Glomerular endothelial cell (primary cell): ENCODE measurements around the gene SLC1A6. TPM values are rescaled to one million over a fixed set of nuclear protein-coding genes. Genes with fewer than 3 reads are reported as not detected.
"Not testable (repeated sequence)": the region's sequence is repeated elsewhere in the genome, so short reads cannot be mapped to it uniquely, and the experiment has no call there.

Experiments
- DNase-seq: peaks from one replicate; pipeline ENCODE4 v3.0.0-alpha.2; 2011; ENCODE audit warnings: low read depth, low spot score; ENCODE audit errors: extremely low read depth
- total RNA-seq: library from RNA; depleted of rRNA; stranded (reverse); fragments of >200 nt; gene quantifications from 2 replicates; pipeline ENCODE4 v1.2.3, GENCODE V29; 2015

Gene SLC1A6
- not detected in 2 replicates for total RNA-seq

- DNase-seq = no peak
Observed at GRCh38 chr19:14979476-14980255, at the start of gene SLC1A6. Gene SLC1A6 (minus strand): TSS chr19:14979864. CDS start chr19:14972910, 6,954 bp downstream.

- DNase-seq = no peak
Observed at GRCh38 chr19:15028490-15028889, 48.8 kb upstream of the SLC1A6 start.

GRCh38 chr19:15025217-15025616 lies 45.6 kb upstream of the SLC1A6 start:
- DNase-seq = no peak

- DNase-seq = no peak
Observed at GRCh38 chr19:15022752-15023151, 43.1 kb upstream of the SLC1A6 start.

GRCh38 chr19:15021286-15022007 lies 41.8 kb upstream of the SLC1A6 start:
- DNase-seq = no peak

- DNase-seq = not testable (repeated sequence)
Observed at GRCh38 chr19:15018836-15019235, 39.2 kb upstream of the SLC1A6 start.

- DNase-seq = no peak
Observed at GRCh38 chr19:15015946-15016542, 36.4 kb upstream of the SLC1A6 start.

GRCh38 chr19:15014579-15014978 lies 34.9 kb upstream of the SLC1A6 start:
- no peak for DNase-seq

- DNase-seq = no peak
Observed at GRCh38 chr19:15010501-15011300, 31.0 kb upstream of the SLC1A6 start.

GRCh38 chr19:15008308-15008707 lies 28.6 kb upstream of the SLC1A6 start:
- DNase-seq = no peak

- no peak for DNase-seq
Observed at GRCh38 chr19:14997981-14998380, 18.3 kb upstream of the SLC1A6 start.

- no peak for DNase-seq
Observed at GRCh38 chr19:14992780-14993179, 13.1 kb upstream of the SLC1A6 start.

- no peak for DNase-seq
Observed at GRCh38 chr19:14985133-14985532, 5.5 kb upstream of the SLC1A6 start.

GRCh38 chr19:14978161-14978776 lies 1.4 kb downstream of the SLC1A6 start:
- DNase-seq = no peak

- DNase-seq = no peak
Observed at GRCh38 chr19:14977128-14977527, 2.5 kb downstream of the SLC1A6 start.

- DNase-seq = no peak
Observed at GRCh38 chr19:14974488-14974887, 5.2 kb downstream of the SLC1A6 start.

GRCh38 chr19:14972676-14973075 lies 7.0 kb downstream of the SLC1A6 start:
- DNase-seq = no peak

GRCh38 chr19:14971474-14971873 lies 8.2 kb downstream of the SLC1A6 start:
- DNase-seq = no peak

- no peak for DNase-seq
Observed at GRCh38 chr19:14968247-14968646, 11.4 kb downstream of the SLC1A6 start.

GRCh38 chr19:14961956-14962685 lies 17.5 kb downstream of the SLC1A6 start:
- no peak for DNase-seq
